Common myeloid progenitor, CD34-positive (primary cell): Measurements from ENCODE around the gene ZBTB46.

ENCODE experiments used
- CTCF ChIA-PET: fragments of 350-600 bp; sonication (Branson Sonifier 250); formaldehyde crosslinking; loops from one replicate; lab custom pipeline; 2021; ENCODE audit warnings: antibody characterized with exemption; lab: Charles Lee
- POLR2A ChIA-PET: fragments of 350-600 bp; sonication (Branson Sonifier 250); formaldehyde crosslinking; loops from one replicate; lab custom pipeline; 2021; ENCODE audit warnings: antibody characterized with exemption; lab: Charles Lee
- DNase-seq, 3 donors: peaks; one replicate each; pipeline versions ENCODE4 v3.0.0 to v3.0.0-alpha.2; 2013
- H3K27ac ChIP-seq, 2 experiments: 1 replicate in 1 of 2; 2 replicates in 1 of 2; pipeline ENCODE4 v1.7.0; 2013; ENCODE audit warnings: inconsistent platforms in 2 of 2, low read length in 2 of 2, mild to moderate bottlenecking in 2 of 2, low read depth in 1 of 2, moderate library complexity in 1 of 2; ENCODE audit not compliant: severe bottlenecking in 2 of 2, insufficient read depth in 1 of 2, poor library complexity in 1 of 2
- H3K27me3 ChIP-seq, 5 experiments: replicated peaks in 2 of 5; 1 replicate in 3 of 5; 2 replicates in 2 of 5; pipeline versions ENCODE4 v1.6.1 to v1.7.0; 2013; ENCODE audit warnings: low read length in 4 of 5, mild to moderate bottlenecking in 2 of 5, moderate library complexity in 2 of 5, inconsistent platforms in 1 of 5; ENCODE audit not compliant: insufficient read depth in 5 of 5, control insufficient read depth in 4 of 5
- H3K36me3 ChIP-seq, 4 experiments: 1 replicate in 2 of 4; 2 replicates in 2 of 4; pipeline versions ENCODE4 v1.6.1 to v1.7.0; 2013; ENCODE audit warnings: low read length in 3 of 4, control low read depth in 1 of 4, mild to moderate bottlenecking in 1 of 4; ENCODE audit not compliant: control insufficient read depth in 4 of 4, insufficient read depth in 4 of 4
- H3K4me1 ChIP-seq, 4 experiments: 1 replicate in 3 of 4; 2 replicates in 1 of 4; pipeline versions ENCODE4 v1.6.1 to v1.7.1; 2013; ENCODE audit warnings: low read length in 3 of 4, mild to moderate bottlenecking in 3 of 4, control low read depth in 1 of 4, inconsistent platforms in 1 of 4, moderate library complexity in 1 of 4; ENCODE audit not compliant: control insufficient read depth in 4 of 4, insufficient read depth in 4 of 4; ENCODE audit errors: control extremely low read depth in 1 of 4
- H3K4me3 ChIP-seq, 7 experiments: 1 replicate in 4 of 7; 2 replicates in 3 of 7; pipeline versions ENCODE4 v1.5.1 to v1.7.0; 2013; ENCODE audit warnings: mild to moderate bottlenecking in 7 of 7, low read length in 6 of 7, moderate library complexity in 6 of 7, inconsistent platforms in 2 of 7, low read depth in 2 of 7, control low read depth in 1 of 7; ENCODE audit not compliant: insufficient read depth in 4 of 7, control insufficient read depth in 1 of 7; ENCODE audit errors: extremely low read depth in 1 of 7
- H3K9me3 ChIP-seq, 5 experiments: 1 replicate in 4 of 5; 2 replicates in 1 of 5; pipeline versions ENCODE4 v1.6.1 to v1.7.1; 2013; ENCODE audit warnings: low read length in 4 of 5, mild to moderate bottlenecking in 2 of 5, inconsistent platforms in 1 of 5, low read depth in 1 of 5, moderate library complexity in 1 of 5; ENCODE audit not compliant: control insufficient read depth in 4 of 5, insufficient read depth in 2 of 5; ENCODE audit errors: control extremely low read depth in 1 of 5
- WGBS: methylation state at CpG from one replicate; pipeline ENCODE4 v1.1.5; 2013; ENCODE audit not compliant: insufficient coverage; 5-methylcytosine and 5-hydroxymethylcytosine counted together

Gene ZBTB46

GRCh38 chr20:63740070-63740626, 90.9 kb downstream of the ZBTB46 start:
- ChIA-PET POLR2A (interaction anchor here (0.6 to 1.4 kb wide), 2 partner anchors 125 to 139 kb away, joined by 3 to 4 read pairs; partner anchors contain the start of gene TPD52L2), CTCF (interaction anchor here (0.7 to 2.4 kb wide), 5 partner anchors 18 to 46 kb away, joined by 3 to 8 read pairs (median 3); partner anchors contain the start of genes ARFRP1 and ZGPAT)
- peak in 2 of 3 donors; percentile 31 to 48 for DNase-seq
- Histone ChIP-seq H3K36me3 (peaks cover 0 to 26% (median 13%) of the 10 kb centered on the region in 4 experiments), H3K4me1 (peaks cover 0 to 51% (median 42%) of the 10 kb centered on the region in 4 experiments), H3K9me3 (no peaks in the 10 kb centered on the region), H3K27ac (peak overlapping the region in 1 of 2 experiments; percentile 34), H3K4me3 (peak overlapping the region; percentile 50 to 70 (median 69)), H3K27me3 (peaks cover 0 to 5% (median 0%) of the 10 kb centered on the region in 5 experiments)
- under 1% methylated on average over 54 of the region's 80 CpGs for WGBS

- DNase-seq = peak; percentile 54 to 64 (median 55)
- ChIA-PET CTCF (no interaction called here), POLR2A (interaction anchor here (1.4 kb wide), 1 partner anchor 126 kb away, joined by 3 read pairs; the partner anchor contains the start of gene TPD52L2)
- peaks cover 0 to 29% (median 15%) of the 10 kb centered on the region in 4 experiments for H3K36me3 ChIP-seq
- 0% methylated on average over 77 of the region's 136 CpGs for WGBS
- H3K4me1 ChIP-seq = peaks cover 0 to 51% (median 42%) of the 10 kb centered on the region in 4 experiments
- peak within 1 kb of the TSS; percentile 50 to 74 (median 69) for H3K4me3 ChIP-seq
- H3K9me3 ChIP-seq = no peaks in the 10 kb centered on the region
- peak within 1 kb of the TSS in 1 of 2 experiments; percentile 34 for H3K27ac ChIP-seq
- H3K27me3 ChIP-seq = peaks cover 0 to 5% (median 0%) of the 10 kb centered on the region in 5 experiments
Observed at GRCh38 chr20:63739130-63740069, 91.7 kb downstream of the ZBTB46 start, which contains the start of gene SLC2A4RG. Gene SLC2A4RG, plus strand, starts transcription at chr20:63739776. Its CDS starts 137 bp downstream, at chr20:63739913.

- peaks cover 0 to 36% (median 20%) of the 10 kb centered on the region in 4 experiments for H3K36me3 ChIP-seq
- 9% methylated on average over 26 of the region's 26 CpGs for whole genome bisulfite sequencing
- peaks cover 0 to 5% (median 0%) of the 10 kb centered on the region in 5 experiments for H3K27me3 ChIP-seq
- POLR2A ChIA-PET = interaction anchor here (1.4 kb wide), 1 partner anchor 127 kb away, joined by 3 read pairs; the partner anchor contains the start of gene TPD52L2
- peak in 2 of 3 donors; percentile 45 to 55 for DNase-seq
- no peak overlapping the region for H3K27ac ChIP-seq
- no peaks in the 10 kb centered on the region for H3K9me3 ChIP-seq
- peak overlapping the region in 3 of 7 experiments; percentile 55 to 74 (median 69) for H3K4me3 ChIP-seq
- CTCF ChIA-PET = no interaction called here
- peaks cover 0 to 51% (median 42%) of the 10 kb centered on the region in 4 experiments for H3K4me1 ChIP-seq
Observed at GRCh38 chr20:63738687-63739129, 92.4 kb downstream of the ZBTB46 start.

- ChIA-PET POLR2A (interaction anchor here (0.5 kb wide), 1 partner anchor 15 kb away, joined by 3 read pairs; no protein-coding TSS in a partner anchor), CTCF (no interaction called here)
- no peak overlapping the region for H3K27ac ChIP-seq
- peak overlapping the region in 4 of 7 experiments; percentile 19 to 74 (median 52) for H3K4me3 ChIP-seq
- H3K36me3 ChIP-seq = peaks cover 2 to 36% (median 23%) of the 10 kb centered on the region in 4 experiments
- H3K9me3 ChIP-seq = no peaks in the 10 kb centered on the region
- peak in 1 of 3 donors; percentile 38 for DNase-seq
- 19% methylated on average over 38 of the region's 43 CpGs for WGBS
- H3K4me1 ChIP-seq = peaks cover 0 to 51% (median 42%) of the 10 kb centered on the region in 4 experiments
- H3K27me3 ChIP-seq = peaks cover 0 to 5% (median 0%) of the 10 kb centered on the region in 5 experiments
Observed at GRCh38 chr20:63737945-63738686, 92.9 kb downstream of the ZBTB46 start.

- Histone ChIP-seq H3K4me3 (peak overlapping the region in 4 of 7 experiments; percentile 32 to 74 (median 54)), H3K36me3 (peaks cover 2 to 36% (median 23%) of the 10 kb centered on the region in 4 experiments), H3K4me1 (peaks cover 0 to 51% (median 42%) of the 10 kb centered on the region in 4 experiments), H3K27ac (no peak overlapping the region), H3K9me3 (no peaks in the 10 kb centered on the region), H3K27me3 (peaks cover 0 to 5% (median 0%) of the 10 kb centered on the region in 5 experiments)
- DNase-seq = no peak
- under 1% methylated on average over 15 of the region's 26 CpGs for WGBS
- ChIA-PET POLR2A (no interaction called here), CTCF (interaction anchor here (0.6 to 1.0 kb wide), 2 partner anchors 27 to 168 kb away, joined by 3 to 4 read pairs; no protein-coding TSS in a partner anchor)
Observed at GRCh38 chr20:63737695-63737944, 93.4 kb downstream of the ZBTB46 start.
